SU-DHL-6 (cell line): ENCODE data around the gene ZFAND3.

Experiments used
- CTCF ChIP-seq: fragments of 200-600 bp; sonication (generic); IDR thresholded peaks from one replicate; pipeline ENCODE4 v1.5.1; 2017; ENCODE audit warnings: antibody characterized with exemption, mild to moderate bottlenecking, low read length, moderate library complexity; ENCODE audit not compliant: insufficient read depth, poor library complexity, severe bottlenecking
- EZH2phosphoT487 ChIP-seq: fragments of 200-600 bp; sonication (generic), shearing (Covaris generic); conservative IDR thresholded peaks from 2 replicates; pipeline ENCODE4 v1.6.1; 2018; ENCODE audit warnings: mild to moderate bottlenecking, antibody characterized with exemption, low read length, moderate library complexity, mixed read lengths

- TF ChIP-seq CTCF (no peak), EZH2phosphoT487 (no peak)
These were observed 272.1 kb downstream of the ZFAND3 start for GRCh38 chr6:38091613-38092012.
